Mammary epithelial cell (primary cell): ENCODE measurements around the gene RAG1.

Source experiments
- CTCF ChIP-seq, 2 donors: IDR thresholded peaks in 1 of 2; conservative IDR thresholded peaks in 1 of 2; 2 replicates each; pipeline ENCODE4 v1.5.1; 2011 to 2012; ENCODE audit warnings: inconsistent platforms in 2 of 2, low read length in 2 of 2, mild to moderate bottlenecking in 2 of 2, control low read depth in 1 of 2, low read depth in 1 of 2; ENCODE audit not compliant: insufficient read depth in 1 of 2; ENCODE audit errors: extremely low read depth in 1 of 2
- EZH2 ChIP-seq: IDR thresholded peaks from 2 replicates; pipeline ENCODE4 v1.6.1; 2012; ENCODE audit warnings: low read length, inconsistent platforms, borderline replicate concordance

GRCh38 chr11:36534276-36534840, 33.4 kb upstream of the RAG1 start:
- TF ChIP-seq CTCF (conservative IDR thresholded peaks at IDR 0.05 in 1 of 2, IDR thresholded peaks at IDR 0.05 in 1 of 2; ENCODE audit: extremely low read depth in 1 of 2, insufficient read depth in 1 of 2, low read depth in 1 of 2, low read length in 2 of 2) = no peak
- TF ChIP-seq EZH2 = no peak
